ENCODE measurements around the gene TMEM132D. TPM values are rescaled to one million over a fixed set of nuclear protein-coding genes. Genes with fewer than 3 reads are reported as not detected.

TMEM132D gene
- total RNA-seq, 1 donor from 2014 or later: not detected

DNA sequence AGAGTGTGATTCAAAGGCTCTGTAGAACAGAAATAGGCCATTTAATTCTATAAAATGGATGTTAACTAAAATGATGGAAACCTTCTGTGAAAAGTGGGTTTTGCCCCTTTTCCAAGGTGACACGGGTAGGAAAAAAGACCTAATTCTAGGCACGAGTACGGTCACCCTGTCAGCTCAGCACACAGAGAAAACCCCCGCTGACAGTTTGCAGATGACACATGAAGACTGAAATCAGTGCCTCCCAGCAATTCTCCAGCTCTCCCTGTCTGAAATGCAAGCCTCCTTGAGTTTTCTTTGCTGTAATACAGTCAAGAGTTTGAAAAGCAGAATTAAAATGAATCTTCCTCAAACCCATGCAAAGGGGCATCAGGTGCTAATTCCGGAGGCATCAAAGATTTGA, 230.0 kb downstream of the TMEM132D start:
- Histone ChIP-seq H3K4me1 (no peaks in the 10 kb centered on the region), H3K4me3 (no peak overlapping the region), H3K27ac (no peak overlapping the region), H3K36me3 (no peaks in the 10 kb centered on the region), H3K9me3 (no peaks in the 10 kb centered on the region), H3K27me3 (no peaks in the 10 kb centered on the region)
- TF ChIP-seq, protein P1, sequence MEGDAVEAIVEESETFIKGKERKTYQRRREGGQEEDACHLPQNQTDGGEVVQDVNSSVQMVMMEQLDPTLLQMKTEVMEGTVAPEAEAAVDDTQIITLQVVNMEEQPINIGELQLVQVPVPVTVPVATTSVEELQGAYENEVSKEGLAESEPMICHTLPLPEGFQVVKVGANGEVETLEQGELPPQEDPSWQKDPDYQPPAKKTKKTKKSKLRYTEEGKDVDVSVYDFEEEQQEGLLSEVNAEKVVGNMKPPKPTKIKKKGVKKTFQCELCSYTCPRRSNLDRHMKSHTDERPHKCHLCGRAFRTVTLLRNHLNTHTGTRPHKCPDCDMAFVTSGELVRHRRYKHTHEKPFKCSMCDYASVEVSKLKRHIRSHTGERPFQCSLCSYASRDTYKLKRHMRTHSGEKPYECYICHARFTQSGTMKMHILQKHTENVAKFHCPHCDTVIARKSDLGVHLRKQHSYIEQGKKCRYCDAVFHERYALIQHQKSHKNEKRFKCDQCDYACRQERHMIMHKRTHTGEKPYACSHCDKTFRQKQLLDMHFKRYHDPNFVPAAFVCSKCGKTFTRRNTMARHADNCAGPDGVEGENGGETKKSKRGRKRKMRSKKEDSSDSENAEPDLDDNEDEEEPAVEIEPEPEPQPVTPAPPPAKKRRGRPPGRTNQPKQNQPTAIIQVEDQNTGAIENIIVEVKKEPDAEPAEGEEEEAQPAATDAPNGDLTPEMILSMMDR (IDR thresholded peaks at IDR 0.05): no peak
- TF ChIP-seq POLR2A (IDR thresholded peaks at IDR 0.05): no peak
- no peak for TF ChIP-seq POLR2AphosphoS5 (IDR thresholded peaks at IDR 0.05; ENCODE audit: insufficient read depth in 1 of 2, low read depth in 1 of 2)
- intact Hi-C loops (cut with DNase I): no loop called here
- DNase-seq (ENCODE audit: extremely low spot score in 2 of 2): no peak

DNA sequence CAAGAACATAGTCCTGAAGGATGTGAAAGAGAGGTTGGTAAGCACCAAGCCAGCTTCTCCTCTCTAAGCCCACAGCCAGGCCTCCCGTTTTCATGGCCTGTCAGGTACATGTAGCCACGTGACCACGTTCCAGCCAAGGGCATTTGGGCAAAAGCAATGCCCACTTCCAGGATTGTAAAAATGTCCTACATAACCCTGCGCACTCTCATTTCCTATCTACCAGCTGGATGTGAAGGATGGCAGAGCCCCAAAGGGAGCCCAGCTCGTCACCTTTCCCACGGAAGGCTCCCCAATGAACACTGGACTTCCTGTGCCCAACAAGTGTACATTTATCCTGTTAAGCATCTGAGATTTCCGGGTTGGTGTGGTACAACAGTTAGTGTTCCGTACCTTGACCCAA, 231.7 kb downstream of the TMEM132D start:
- DNase-seq (ENCODE audit: extremely low spot score in 2 of 2): no peak
- intact Hi-C loops (cut with DNase I): no loop called here

DNA sequence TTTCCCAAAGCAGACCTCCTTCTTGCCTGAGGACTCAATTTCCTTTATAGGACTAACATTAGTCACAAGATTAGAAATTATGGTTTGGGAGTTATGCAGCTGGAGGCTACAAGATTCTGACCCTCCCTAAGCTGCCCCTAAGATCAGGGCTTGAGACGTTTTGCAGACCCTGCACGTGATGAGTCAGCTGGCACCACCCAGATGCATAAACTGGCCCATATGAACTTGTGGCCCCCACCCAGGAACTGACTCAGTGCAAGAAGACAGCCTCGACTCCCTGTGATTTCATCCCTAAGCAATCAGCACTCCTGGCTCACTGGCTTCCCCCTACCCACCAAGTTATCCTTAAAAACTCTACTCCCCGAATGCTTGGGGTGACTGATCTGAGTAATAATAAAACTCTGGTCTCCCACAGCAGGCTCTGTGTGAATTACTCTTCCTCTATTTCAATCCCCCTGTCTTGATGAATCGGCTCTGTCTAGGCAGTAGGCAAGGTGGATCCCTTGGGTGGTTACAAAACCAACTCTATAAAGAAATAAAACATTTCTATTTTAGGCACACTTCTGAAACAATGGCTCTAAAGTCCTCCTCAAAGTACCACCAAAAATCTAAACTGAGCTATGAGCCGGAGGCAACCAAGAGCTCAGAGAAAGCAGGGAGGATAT, 233.4 kb downstream of the TMEM132D start:
- H3K27me3 ChIP-seq: no peaks in the 10 kb centered on the region
- no peaks in the 10 kb centered on the region for H3K9me3 ChIP-seq
- H3K4me3 ChIP-seq: no peak overlapping the region
- intact Hi-C loops (cut with DNase I): no loop called here
- no peak overlapping the region for H3K27ac ChIP-seq
- H3K36me3 ChIP-seq: no peaks in the 10 kb centered on the region
- H3K4me1 ChIP-seq: no peaks in the 10 kb centered on the region
- no peak for DNase-seq (ENCODE audit: extremely low spot score in 2 of 2)
- TF ChIP-seq POLR2A (IDR thresholded peaks at IDR 0.05) (no peak), POLR2AphosphoS5 (IDR thresholded peaks at IDR 0.05; ENCODE audit: insufficient read depth in 1 of 2, low read depth in 1 of 2) (no peak)
- TF ChIP-seq, protein P1 (IDR thresholded peaks at IDR 0.05): no peak

More for the DNA sequence above, 231.7 kb downstream of the TMEM132D start:
- Histone ChIP-seq H3K27ac (no peak overlapping the region), H3K4me1 (no peaks in the 10 kb centered on the region), H3K36me3 (no peaks in the 10 kb centered on the region), H3K4me3 (no peak overlapping the region), H3K9me3 (no peaks in the 10 kb centered on the region), H3K27me3 (no peaks in the 10 kb centered on the region)
- TF ChIP-seq POLR2AphosphoS5 (IDR thresholded peaks at IDR 0.05; ENCODE audit: insufficient read depth in 1 of 2, low read depth in 1 of 2) (no peak), POLR2A (IDR thresholded peaks at IDR 0.05) (no peak)
- TF ChIP-seq, protein P1 (IDR thresholded peaks at IDR 0.05): no peak

DNA sequence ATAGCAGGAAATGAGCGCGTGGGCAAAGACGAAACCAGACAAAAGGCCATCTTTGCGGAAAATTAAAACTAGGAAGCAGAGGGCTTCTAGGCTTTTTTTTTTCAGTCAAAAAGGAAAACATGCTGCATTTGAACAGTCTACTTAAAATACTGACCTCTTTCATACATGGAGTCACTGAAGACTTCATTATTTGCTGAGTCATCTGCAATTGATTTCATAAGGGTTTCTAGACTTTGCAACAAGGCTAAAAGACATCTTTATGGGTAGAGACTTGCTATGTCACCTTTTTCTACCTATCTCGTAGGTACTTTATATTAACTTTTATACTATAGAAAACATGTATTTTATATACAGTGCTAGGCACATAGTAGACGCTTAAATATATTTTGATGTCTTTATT, 238.4 kb downstream of the TMEM132D start:
- Histone ChIP-seq H3K4me1 (no peaks in the 10 kb centered on the region), H3K36me3 (no peaks in the 10 kb centered on the region), H3K27ac (no peak overlapping the region), H3K4me3 (no peak overlapping the region), H3K9me3 (no peaks in the 10 kb centered on the region), H3K27me3 (no peaks in the 10 kb centered on the region)
- TF ChIP-seq, protein P1 (IDR thresholded peaks at IDR 0.05): no peak
- intact Hi-C loops (cut with DNase I): no loop called here
- no peak for DNase-seq (ENCODE audit: extremely low spot score in 2 of 2)

DNA sequence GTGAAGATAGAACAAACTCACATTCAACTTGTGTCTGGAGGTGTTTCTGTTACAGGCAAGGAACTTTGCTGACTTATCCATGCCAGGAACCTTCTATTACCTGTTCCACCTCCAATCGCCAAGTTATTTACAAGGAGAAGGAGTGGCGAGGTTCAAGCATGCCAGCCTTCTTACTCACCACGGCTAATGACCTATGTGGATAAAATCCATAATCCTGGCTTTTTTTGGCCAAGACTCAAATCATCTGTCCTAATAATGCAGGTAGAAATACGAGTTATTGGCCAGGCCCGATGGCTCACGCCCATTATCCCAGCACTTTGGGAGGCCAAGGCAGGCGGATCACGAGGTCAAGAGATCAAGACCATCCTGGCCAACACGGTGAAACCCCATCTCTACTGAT, 241.6 kb downstream of the TMEM132D start:
- H3K4me1 ChIP-seq: no peaks in the 10 kb centered on the region
- no peak overlapping the region for H3K27ac ChIP-seq
- no peaks in the 10 kb centered on the region for H3K9me3 ChIP-seq
- TF ChIP-seq POLR2A (IDR thresholded peaks at IDR 0.05) (no peak), POLR2AphosphoS5 (IDR thresholded peaks at IDR 0.05; ENCODE audit: insufficient read depth in 1 of 2, low read depth in 1 of 2) (no peak)
- TF ChIP-seq, protein P1 (IDR thresholded peaks at IDR 0.05): no peak
- no peaks in the 10 kb centered on the region for H3K36me3 ChIP-seq
- H3K4me3 ChIP-seq: no peak overlapping the region
- DNase-seq (ENCODE audit: extremely low spot score in 2 of 2): no peak
- intact Hi-C loops (cut with DNase I): no loop called here
- no peaks in the 10 kb centered on the region for H3K27me3 ChIP-seq

Data from vagina (tissue), 2 donors.